PC-9 (cell line): ENCODE measurements around the gene HELZ. TPM values are rescaled to one million over a fixed set of nuclear protein-coding genes. Genes with fewer than 3 reads are reported as not detected.

Experiments
- BruUV-seq: library from RNA; stranded (reverse); fragments of 400-500 nt; replicated peaks from 2 replicates; lab custom pipeline; 2021; lab: Mats Ljungman, UMichigan
- CTCF ChIA-PET: fragments of 300-600 bp; sonication (Branson Sonifier 250); formaldehyde crosslinking; loops from one replicate; lab custom pipeline; 2022; ENCODE audit warnings: antibody characterized with exemption; lab: Charles Lee
- POLR2A ChIA-PET: fragments of 300-600 bp; sonication (Branson Sonifier 250); formaldehyde crosslinking; loops from one replicate; lab custom pipeline; 2022; ENCODE audit warnings: antibody characterized with exemption; ENCODE audit not compliant: unreplicated experiment; lab: Charles Lee
- DNase-seq, 2 experiments: peaks; one replicate each; pipeline versions ENCODE4 v3.0.0 to v3.0.0-alpha.2; 2015 to 2022; ENCODE audit warnings: mixed read lengths in 1 of 2
- H2AFZ ChIP-seq: fragments of 200-600 bp; sonication (generic); 2 replicates; pipeline ENCODE4 v1.8.1; 2017; ENCODE audit warnings: antibody characterized with exemption
- H3F3A ChIP-seq: fragments of 200-600 bp; sonication (generic); 2 replicates; pipeline ENCODE4 v1.8.1; 2017; ENCODE audit warnings: antibody characterized with exemption, mild to moderate bottlenecking, low read depth; ENCODE audit not compliant: insufficient read depth
- H3K27ac ChIP-seq: fragments of 200-600 bp; sonication (generic); 2 replicates; pipeline ENCODE4 v1.6.1; 2016; ENCODE audit warnings: mixed run types
- H3K27me3 ChIP-seq: fragments of 200-600 bp; sonication (generic); 2 replicates; pipeline ENCODE4 v1.6.1; 2016; ENCODE audit warnings: low read depth, mixed run types; ENCODE audit not compliant: insufficient read depth
- H3K36me3 ChIP-seq: fragments of 200-600 bp; sonication (generic); 2 replicates; pipeline ENCODE4 v1.6.1; 2016; ENCODE audit warnings: low read depth, mixed run types
- H3K4me1 ChIP-seq: fragments of 200-600 bp; sonication (generic); replicated peaks from 2 replicates; pipeline ENCODE4 v1.6.1; 2016; ENCODE audit warnings: mixed run types; ENCODE audit not compliant: insufficient read depth
- H3K4me2 ChIP-seq: fragments of 200-600 bp; sonication (generic); 2 replicates; pipeline ENCODE4 v1.6.1; 2017; ENCODE audit warnings: mixed run types
- H3K4me3 ChIP-seq: fragments of 200-600 bp; sonication (generic); 2 replicates; pipeline ENCODE4 v1.6.1; 2016; ENCODE audit warnings: mixed run types
- H3K79me2 ChIP-seq: fragments of 200-600 bp; sonication (generic); 2 replicates; pipeline ENCODE4 v1.6.1; 2017; ENCODE audit warnings: low read depth, mixed run types
- H3K9me2 ChIP-seq: fragments of 200-600 bp; sonication (generic); 2 replicates; pipeline ENCODE4 v1.8.1; 2017; ENCODE audit warnings: mild to moderate bottlenecking; ENCODE audit not compliant: insufficient read depth
- H3K9me3 ChIP-seq: fragments of 200-600 bp; sonication (generic); 2 replicates; pipeline ENCODE4 v1.8.1; 2016; ENCODE audit warnings: low read depth; ENCODE audit not compliant: insufficient read depth
- H4K20me1 ChIP-seq: fragments of 200-600 bp; sonication (generic); 2 replicates; pipeline ENCODE4 v1.8.1; 2017; ENCODE audit not compliant: insufficient read depth
- EZH2 ChIP-seq: fragments of 200-600 bp; sonication (generic); IDR thresholded peaks from 2 replicates; pipeline ENCODE4 v1.8.0; 2017; ENCODE audit warnings: antibody characterized with exemption, low read depth
- intact Hi-C: fragments of 100-400 bp; cut with micrococcal nuclease; formaldehyde crosslinking; loops from one replicate; pipeline ENCODE4 v1.10.0; 2022; ENCODE audit not compliant: unreplicated experiment
- total RNA-seq: library from RNA; stranded (reverse); gene quantifications from 2 replicates; pipeline ENCODE4 v1.2.3, GENCODE V29; 2021
- TF ChIP-seq, protein P1 (sequence below): fragments of 200-600 bp; sonication (generic); conservative IDR thresholded peaks from 2 replicates; pipeline ENCODE4 v1.6.1; 2017; ENCODE audit warnings: mixed run types, antibody characterized with exemption, mild to moderate bottlenecking, moderate library complexity

The HELZ gene
- total RNA-seq, 1 experiment from 2014 or later: 38.0 TPM

- Histone ChIP-seq H3K27ac (no peak overlapping the region), H3K9me2 (no peaks in the 10 kb centered on the region), H3K4me1 (no peaks in the 10 kb centered on the region), H3K9me3 (no peaks in the 10 kb centered on the region), H3K4me2 (no peak overlapping the region), H3F3A (peaks cover 9% of the 10 kb centered on the region), H2AFZ (no peak overlapping the region), H3K27me3 (no peaks in the 10 kb centered on the region), H3K36me3 (peaks cover 22% of the 10 kb centered on the region; the same call in 1 of the 2 replicates), H3K4me3 (no peak overlapping the region), H4K20me1 (no peaks in the 10 kb centered on the region; the same call in 1 of the 2 replicates), H3K79me2 (no peaks in the 10 kb centered on the region)
- BruUV-seq: no TSS peak
- no peak for TF ChIP-seq EZH2
- TF ChIP-seq, protein P1, sequence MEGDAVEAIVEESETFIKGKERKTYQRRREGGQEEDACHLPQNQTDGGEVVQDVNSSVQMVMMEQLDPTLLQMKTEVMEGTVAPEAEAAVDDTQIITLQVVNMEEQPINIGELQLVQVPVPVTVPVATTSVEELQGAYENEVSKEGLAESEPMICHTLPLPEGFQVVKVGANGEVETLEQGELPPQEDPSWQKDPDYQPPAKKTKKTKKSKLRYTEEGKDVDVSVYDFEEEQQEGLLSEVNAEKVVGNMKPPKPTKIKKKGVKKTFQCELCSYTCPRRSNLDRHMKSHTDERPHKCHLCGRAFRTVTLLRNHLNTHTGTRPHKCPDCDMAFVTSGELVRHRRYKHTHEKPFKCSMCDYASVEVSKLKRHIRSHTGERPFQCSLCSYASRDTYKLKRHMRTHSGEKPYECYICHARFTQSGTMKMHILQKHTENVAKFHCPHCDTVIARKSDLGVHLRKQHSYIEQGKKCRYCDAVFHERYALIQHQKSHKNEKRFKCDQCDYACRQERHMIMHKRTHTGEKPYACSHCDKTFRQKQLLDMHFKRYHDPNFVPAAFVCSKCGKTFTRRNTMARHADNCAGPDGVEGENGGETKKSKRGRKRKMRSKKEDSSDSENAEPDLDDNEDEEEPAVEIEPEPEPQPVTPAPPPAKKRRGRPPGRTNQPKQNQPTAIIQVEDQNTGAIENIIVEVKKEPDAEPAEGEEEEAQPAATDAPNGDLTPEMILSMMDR: no peak
- intact Hi-C loops: no loop called here
- DNase-seq: no peak
- ChIA-PET CTCF (no interaction called here), POLR2A (no interaction called here)
These were observed 119.6 kb downstream of the HELZ start for GRCh38 chr17:67125417-67125816.

DNA sequence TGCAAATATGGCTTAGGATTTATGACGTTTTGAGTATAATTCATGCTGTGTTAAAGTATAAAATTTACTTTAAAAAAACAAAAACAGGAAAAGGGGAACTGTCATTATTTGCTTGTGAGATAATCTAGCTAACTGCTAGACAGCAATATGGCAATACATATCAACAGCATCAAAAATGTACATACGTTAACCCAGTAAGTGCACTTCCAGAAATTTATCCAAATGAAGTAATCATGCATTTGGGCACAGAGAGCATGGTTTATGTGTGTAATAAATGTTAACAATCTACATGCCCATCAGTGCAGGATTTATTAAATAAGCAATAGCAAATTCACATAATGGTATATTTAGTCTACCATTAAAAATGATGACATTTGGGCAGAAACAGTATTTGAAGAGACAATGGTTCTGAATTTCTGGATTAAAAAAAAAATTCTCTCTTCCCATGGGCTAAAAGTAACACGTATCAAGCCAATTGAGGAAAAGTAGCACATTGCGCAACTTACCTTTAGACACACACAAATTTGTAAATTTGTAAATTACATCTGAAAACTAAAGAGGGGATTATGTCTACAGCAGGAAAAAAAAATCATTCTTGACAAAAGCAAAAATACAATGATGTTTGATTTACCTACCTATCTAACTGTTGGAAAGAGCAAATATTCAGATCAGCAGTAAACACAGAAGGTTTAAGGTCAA lies 120.4 kb downstream of the HELZ start:
- ChIA-PET CTCF (no interaction called here), POLR2A (no interaction called here)
- Histone ChIP-seq H3K4me1 (no peaks in the 10 kb centered on the region), H3K27me3 (no peaks in the 10 kb centered on the region), H3K4me3 (no peak overlapping the region), H2AFZ (no peak overlapping the region), H3K9me2 (no peaks in the 10 kb centered on the region), H3K9me3 (no peaks in the 10 kb centered on the region), H3K36me3 (peaks cover 22% of the 10 kb centered on the region; the same call in 1 of the 2 replicates), H4K20me1 (no peaks in the 10 kb centered on the region; the same call in 1 of the 2 replicates), H3K4me2 (no peak overlapping the region), H3F3A (peaks cover 9% of the 10 kb centered on the region), H3K27ac (no peak overlapping the region), H3K79me2 (no peaks in the 10 kb centered on the region)
- DNase-seq: no peak
- TF ChIP-seq, protein P1: no peak
- no peak for TF ChIP-seq EZH2
- BruUV-seq: no TSS peak
- intact Hi-C loops: no loop called here

- Histone ChIP-seq H3K27me3 (no peaks in the 10 kb centered on the region), H3K4me3 (no peak overlapping the region), H3K9me2 (no peaks in the 10 kb centered on the region), H3F3A (peaks cover 9% of the 10 kb centered on the region; the same call in 1 of the 2 replicates), H4K20me1 (no peaks in the 10 kb centered on the region; the same call in 1 of the 2 replicates), H3K9me3 (no peaks in the 10 kb centered on the region), H3K4me1 (no peaks in the 10 kb centered on the region), H2AFZ (no peak overlapping the region), H3K4me2 (no peak overlapping the region), H3K79me2 (no peaks in the 10 kb centered on the region), H3K27ac (no peak overlapping the region), H3K36me3 (peaks cover 23% of the 10 kb centered on the region; the same call in 1 of the 2 replicates)
- TF ChIP-seq, protein P1: no peak
- no peak for TF ChIP-seq EZH2
- DNase-seq: no peak
- ChIA-PET POLR2A (no interaction called here), CTCF (no interaction called here)
- no TSS peak for BruUV-seq
- intact Hi-C loops: no loop called here
These were observed 121.3 kb downstream of the HELZ start for GRCh38 chr17:67123699-67124098.
